ENCODE results near the gene LDLRAD3.
"Not testable (repeated sequence)": the region's sequence is repeated elsewhere in the genome, so short reads cannot be mapped to it uniquely, and the experiment has no call there.

LDLRAD3 gene

DNA sequence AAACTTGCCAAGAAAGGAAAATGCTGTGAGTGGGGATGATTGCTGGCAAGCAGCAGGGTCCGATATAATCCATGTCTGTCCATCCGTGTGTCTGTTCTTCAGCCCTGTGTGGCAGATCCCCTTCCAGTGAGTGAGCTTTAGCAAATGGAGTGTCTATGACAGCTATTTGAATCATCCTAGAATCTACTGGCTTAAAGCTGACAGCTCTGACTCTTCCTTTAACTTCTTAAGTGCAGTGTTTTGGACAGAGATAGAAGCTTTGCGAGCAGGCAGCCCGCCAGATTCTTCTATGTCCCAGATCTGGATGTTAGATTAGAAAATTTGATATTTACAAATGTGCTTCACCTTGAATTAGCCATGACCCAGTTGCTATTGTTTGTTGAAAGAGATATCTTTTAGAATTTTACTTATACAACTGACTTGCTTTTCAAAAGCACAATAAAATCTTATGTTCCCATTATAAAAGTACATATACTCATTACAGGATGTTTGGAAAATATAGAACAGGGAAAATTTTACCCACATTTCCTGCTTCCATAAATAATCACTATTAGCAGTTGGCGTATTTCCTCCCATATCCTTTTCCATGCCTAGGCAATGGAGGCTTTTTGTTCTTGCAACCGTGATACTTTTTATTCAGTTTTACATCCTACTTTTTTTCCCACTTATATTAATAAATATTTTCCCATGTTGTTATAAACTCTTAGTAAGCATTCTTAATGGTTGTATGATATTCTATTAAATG, 220.8 kb downstream of the LDLRAD3 start:
- peak; percentile 40 for DNase-seq (ENCODE audit: low read depth)

DNA sequence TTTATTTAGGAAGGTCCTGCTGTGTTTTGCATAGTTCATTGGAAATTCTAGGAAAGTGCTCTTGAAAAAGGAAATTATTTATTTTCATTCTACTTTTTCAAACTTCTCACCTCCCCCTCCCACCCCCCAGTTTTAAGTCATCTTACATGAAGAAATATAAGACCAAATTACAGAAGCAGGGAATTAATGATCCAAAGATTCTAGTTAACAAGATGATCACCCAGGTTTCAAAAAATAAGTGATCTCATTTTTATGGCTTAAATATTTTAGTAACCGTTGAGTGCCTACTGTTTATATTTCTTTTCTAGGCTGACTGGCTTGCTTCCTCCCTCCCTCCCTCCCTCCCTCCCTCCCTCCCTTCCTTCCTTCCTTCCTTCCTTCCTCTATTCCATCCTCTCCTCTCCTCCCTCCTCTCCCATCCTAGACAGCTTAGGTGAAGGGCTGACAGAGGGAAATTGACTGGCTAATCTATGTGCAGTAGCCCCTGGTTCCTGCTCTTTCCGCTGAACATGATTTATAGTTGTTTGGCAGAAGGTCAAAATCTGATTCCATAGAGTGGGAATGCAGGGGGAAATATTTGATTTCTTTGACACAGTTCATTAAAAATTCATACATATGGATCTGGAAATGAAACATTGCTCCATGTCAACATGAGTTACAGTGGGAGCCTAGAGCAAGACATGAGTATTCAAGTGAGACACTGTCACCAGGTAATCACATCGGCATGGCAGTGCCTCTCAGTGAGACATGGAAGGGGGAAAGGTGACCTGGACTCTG, 221.9 kb downstream of the LDLRAD3 start:
- no peak for DNase-seq (ENCODE audit: low read depth)

DNA sequence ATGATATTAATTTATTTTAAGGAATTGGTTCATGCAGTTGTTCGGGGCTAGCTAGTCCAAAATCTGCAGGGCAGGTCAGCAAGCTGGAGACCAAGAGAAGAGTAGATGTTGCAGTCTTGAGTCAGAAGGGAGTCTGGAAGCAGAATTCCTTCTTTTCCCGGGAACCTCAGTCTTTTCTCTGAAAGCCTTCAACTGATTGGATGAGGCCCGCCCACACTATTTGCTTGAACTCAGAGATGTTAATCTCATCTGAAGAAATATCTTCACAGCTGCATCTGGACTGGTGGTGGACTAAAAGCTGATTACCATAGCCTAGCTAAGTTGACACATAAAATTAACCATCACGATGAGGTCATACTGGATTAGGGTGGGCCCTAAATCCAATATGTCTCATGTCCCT, 223.2 kb downstream of the LDLRAD3 start:
- no peak for DNase-seq (ENCODE audit: low read depth)

DNA sequence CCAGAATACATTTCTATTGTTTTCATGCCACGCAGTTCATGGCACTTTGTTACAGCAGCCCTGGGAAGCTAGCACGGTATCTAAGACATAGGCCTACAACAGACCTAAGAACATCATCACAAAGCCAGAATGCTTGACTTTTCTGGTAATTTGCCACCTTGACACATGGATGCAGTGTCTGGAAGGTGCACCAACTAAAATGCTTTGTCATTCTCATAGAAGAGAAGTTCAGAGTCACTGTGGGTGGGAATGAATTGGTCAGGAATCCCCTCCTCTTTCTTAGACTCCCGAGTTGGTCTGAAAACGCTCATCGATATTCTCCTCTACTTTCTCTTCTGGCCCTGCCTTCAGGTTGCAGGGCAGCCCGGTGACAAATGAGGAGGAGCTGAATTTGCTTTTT, 223.9 kb downstream of the LDLRAD3 start:
- no peak for DNase-seq (ENCODE audit: low read depth)

DNA sequence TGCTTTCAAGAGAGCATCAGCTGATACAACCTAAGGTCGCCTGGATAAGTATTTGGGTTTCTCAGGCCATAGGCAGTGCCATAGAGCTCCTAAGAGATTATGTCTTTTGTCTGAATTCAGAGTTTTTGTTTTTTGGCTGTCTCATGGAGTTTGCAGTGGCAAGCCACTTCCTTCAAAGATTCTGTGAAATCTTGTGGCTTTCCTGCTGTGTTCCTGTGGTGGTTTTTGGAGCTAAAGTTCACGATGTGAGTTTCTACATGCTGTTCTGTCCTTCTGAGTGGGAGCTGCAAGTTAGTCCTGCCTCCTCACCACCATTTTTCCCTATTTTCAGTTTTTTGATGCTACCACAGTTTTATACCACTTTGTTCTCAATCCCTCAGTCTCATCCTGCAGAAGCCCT, 234.0 kb downstream of the LDLRAD3 start:
- no peak for DNase-seq (ENCODE audit: low read depth)

DNA sequence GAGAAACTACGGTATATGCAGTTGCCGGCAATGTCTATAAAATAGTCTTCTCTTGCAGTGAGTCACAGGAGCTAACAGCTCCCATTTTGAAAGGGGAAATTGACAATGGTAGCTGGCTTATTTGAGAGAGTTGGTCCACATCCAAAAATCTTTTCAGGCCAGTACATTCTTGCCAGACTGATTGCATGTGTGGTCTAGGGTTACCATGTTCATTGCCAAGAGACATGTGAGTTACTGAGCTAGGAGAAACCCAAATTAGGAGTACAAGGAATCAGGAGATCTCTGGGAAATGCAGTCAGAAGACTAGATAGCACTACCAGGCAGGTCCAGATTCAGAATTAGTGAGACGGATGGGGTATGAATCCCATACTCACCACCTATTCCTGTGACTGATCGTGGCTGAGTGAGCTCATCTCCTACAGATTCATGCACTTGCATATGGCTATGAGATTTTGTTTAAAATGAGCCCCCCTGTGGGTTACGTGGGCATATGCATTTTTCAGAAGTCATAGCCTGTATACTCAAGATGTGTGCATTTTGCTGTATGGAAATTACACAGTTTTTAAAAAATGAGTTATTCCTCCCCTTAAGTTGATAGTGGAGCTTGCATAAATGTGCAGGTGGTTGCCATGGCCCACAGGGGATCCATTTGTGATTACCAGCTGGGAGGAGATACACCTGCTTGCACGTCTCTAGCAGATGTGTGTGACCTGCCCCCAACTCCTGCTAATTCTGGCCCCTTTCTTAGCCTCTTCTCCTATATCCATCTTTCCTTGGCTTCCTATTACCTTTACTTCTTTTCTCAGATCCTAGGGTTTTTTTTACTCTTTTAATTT, 242.7 kb downstream of the LDLRAD3 start:
- peak; percentile 43 for DNase-seq (ENCODE audit: low read depth)

DNA sequence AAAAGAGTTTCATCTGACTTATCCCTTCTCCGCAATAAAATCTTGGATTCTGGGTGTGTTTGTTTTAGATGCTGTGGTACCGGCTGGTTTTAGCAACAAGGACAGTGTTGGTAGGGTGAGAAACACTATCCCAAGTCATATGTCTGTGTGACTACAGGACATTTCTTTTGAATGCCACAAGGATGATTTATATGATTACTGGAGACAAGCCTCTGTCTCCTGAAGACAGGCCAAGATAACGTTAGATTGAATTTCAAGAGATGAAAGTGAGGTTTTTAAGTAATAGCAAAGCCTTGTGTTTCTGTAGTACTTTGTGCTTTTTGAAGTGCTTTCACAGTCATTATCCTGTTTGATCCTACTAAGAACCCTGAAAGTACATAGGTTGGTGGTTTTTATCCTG, 243.8 kb downstream of the LDLRAD3 start:
- no peak for DNase-seq (ENCODE audit: low read depth)

DNA sequence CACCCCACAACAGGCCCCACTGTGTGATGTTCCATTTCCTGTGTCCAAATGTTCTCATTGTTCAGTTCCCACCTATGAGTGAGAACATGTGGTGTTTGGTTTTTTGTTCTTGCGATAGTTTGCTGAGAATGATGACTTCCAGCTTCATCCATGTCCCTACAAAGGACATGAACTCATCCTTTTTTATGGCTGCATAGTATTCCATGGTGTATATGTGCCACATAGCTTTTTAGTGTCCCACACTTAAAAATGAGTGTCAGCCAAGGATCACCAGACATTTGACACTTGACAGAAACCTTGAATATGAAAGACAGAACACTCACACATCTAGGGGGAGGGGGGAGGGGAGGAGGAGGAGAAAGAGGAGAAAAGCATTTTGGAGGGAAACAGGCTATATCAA, 245.9 kb downstream of the LDLRAD3 start:
- DNase-seq (ENCODE audit: low read depth) = not testable (repeated sequence)

DNA sequence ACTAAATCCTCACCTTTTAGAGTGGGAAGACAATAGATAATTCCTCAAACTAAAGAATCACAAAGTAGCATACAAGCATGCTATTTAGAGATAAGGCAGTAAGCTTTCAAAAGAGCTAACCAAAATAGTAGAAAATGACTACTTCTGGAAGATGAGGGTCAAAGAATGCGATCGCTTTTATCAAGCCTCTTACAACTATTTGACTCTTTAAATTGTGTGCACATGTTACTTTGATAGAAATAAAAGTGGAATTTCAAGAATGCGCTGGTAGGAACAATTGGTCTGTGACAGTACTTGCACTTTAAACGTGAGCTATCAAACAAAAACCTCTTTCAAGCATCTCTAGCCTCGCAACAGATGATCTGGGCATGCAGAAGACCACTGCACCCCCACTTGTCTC, 248.1 kb downstream of the LDLRAD3 start:
- no peak for DNase-seq (ENCODE audit: low read depth)

DNA sequence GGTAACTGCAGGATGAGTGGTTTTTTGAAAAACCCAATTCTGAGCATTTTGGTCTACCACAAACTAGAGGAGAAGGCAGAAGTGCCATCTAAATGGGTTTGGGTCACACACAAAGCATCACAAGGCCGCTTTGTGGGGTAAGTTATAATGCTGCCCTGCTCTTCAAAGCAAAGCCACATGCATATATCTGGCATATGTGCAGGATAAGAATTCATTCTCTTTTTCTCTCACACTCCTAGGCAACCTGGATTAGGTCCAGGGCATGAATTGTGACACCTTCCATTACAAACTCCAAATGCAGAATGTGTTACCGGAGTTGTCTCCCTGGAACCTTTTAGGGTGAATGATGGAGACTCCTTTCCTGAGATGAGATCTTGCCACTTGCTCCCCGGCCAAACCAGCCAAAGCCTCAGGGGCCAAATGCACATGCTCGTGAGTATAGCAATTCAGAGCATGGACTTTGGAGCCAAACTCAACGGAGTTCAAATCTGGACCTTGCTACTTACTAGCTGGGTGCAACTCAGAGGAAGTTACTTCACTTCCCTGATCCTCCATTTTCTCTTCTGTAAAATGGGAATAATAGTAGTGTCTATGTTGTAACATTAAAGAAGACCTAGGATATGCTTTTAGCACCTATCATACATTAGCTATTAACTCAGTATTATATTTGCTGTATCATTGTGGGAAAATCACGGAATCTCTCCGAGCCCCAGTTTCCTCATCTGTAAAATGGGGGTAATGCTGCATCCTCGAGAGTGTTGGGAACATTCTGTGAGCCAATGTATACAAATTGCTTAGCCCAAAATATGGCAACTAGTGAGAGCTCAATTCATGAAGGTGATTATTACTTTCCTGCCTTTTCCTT, 248.8 kb downstream of the LDLRAD3 start:
- DNase-seq (ENCODE audit: low read depth) = no peak

DNA sequence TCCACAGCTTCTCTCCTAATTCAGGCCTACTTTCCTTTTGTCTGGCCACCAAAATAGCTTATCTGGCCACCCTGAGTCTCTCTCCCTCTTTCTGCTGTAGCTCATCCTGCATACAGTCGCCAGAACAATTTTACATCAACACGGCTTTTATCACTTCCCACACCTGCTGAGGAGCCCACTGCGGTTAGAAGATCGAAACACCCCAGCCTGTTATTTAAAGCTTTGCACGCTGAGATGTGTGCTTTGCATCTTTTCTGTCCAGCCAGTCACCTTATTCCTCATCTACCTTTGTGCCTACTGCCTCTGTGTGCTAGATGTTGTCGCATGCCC, 249.4 kb downstream of the LDLRAD3 start:
- DNase-seq (ENCODE audit: low read depth) = no peak

DNA sequence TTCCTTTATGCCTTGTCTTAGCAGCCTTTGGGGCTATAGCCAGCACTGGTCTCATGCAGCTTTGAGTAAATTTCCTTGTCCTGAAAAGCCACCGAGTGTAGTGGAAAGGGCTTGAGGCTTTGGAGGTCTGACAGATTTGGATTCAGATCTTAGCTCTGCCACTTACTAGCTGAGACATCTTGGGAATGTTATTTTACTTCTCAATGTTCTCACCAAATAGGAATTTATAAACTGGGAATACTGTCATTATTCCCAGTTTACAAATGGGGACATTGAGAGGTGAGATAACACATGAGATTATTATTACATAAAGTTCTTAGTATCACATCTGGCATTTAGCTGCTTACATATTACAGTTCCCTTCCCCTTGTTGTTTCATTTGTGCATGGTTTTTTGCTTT, 249.9 kb downstream of the LDLRAD3 start:
- no peak for DNase-seq (ENCODE audit: low read depth)

DNA sequence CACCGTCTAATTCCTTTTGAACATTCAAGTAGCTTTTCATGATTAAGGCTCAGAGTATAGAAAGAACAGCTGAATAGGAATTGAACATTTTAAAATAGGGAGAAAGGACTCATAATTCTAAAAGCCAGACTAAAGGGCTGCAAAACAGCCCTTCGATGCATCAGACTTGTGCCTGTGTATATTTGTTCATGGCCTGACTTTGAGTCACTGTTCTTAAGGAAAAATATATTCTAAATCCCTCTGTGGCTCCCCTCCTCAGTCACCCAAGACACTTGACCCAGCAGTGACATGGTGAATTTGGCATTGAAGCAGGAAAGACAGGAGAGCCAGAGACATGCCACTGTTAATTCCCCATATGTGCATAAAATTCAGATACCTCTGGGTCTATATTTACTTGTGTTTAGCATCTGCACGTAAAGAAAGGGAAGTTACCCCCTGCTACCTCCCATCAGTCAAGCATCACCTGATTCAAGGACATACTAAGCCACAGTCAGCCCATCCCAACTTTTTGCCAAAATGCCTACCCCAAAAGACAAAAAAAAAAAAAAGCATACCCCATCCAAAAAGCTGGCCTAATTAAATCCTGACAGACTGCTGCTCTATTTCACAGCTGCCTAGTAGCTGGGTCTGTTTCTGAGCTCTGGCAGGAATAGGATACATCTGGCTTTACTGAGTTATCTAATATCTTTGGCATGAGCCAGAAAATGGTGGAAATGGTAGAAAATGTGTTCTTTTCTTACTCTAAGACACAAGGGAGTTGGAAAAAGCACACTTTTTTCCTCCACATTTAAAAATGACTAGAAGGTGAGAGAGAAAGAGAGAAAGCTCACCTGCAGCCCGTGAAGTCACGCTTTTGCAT, 251.9 kb downstream of the LDLRAD3 start:
- DNase-seq (ENCODE audit: low read depth) = peak; percentile 28

DNA sequence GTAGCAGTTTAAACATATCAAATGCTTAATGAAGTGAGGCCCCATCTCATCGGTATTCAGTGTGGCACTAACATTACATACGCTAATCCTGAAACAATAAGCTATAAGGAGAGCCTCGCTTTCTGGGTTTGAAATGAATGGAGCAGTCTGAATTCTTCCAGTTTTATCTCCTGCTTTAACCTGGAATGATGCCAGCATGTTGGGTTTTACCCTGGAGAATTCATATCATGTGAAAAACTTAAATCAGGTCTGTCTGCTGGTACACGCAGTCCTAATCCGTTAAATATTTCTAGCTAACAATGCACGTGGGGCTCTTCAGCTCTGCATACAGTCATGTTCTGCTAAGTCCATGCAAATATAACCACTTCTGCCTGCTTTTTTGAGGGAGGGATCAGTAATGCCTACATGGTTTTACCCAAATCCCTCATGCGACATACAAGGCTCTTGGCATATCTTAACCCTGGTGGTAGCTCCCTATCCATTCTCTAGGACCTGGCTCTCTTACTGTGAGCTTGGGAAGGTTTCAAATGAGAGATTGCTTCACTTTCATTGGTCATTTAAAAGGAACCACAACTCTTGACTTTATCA, 252.6 kb downstream of the LDLRAD3 start:
- DNase-seq (ENCODE audit: low read depth) = peak; percentile 76

DNA sequence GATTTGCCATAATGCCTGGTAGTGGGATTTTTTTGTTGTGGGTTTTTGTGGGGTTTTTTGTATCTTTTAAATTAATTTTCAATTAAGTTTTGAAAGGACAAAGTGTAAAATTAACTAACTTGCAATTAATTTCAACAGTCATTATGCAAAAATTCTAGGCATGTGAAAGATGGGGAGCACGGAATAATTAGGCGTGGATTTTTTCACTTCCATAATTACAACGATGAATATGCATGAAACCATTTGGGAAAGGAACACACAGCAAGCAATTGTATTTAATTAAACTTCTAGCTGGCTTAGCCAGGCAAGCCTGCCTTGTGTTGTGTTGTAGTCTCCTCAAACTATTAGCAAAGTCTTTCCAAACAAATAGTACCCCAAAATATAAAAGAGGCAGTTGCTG, 257.5 kb downstream of the LDLRAD3 start:
- no peak for DNase-seq (ENCODE audit: low read depth)

DNA sequence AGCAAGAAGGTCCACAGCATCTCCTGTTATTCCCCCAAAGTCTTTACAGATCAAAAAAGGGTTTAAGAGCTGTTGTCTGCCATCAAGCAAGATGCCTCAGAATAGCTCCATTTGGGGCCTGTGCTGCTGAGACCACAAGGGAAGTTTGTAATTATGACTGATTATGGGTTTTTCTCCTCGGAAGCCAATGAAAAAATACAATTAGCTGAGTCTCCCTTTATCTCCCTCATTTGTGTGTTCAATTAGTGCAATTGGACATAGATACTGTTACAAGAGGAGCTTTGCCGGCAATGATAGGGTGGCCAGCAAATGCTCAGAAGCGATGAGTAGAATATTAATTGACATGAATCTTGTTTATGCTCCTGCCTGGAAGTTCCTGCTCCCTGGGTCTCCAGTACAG, 261.7 kb downstream of the LDLRAD3 start:
- no peak for DNase-seq (ENCODE audit: low read depth)

DNA sequence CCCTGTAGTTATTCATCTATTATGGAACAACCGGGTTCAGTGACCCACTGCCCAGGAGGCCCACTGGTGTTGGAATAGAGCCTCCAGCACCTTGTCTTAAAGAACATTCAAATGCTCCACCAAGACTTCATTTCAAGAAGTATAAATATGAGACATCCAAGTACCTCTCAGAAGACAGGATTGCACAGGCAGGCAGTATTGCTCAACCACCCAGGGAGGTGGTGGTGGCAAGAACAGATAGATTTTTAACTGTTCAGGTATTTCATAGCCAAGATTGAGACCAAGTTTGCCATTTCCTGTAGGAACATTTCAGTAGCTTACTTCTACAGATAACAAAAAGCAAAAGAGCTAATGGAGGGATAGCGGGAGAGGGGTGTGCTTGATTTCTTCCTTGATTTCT, 266.7 kb downstream of the LDLRAD3 start:
- peak; percentile 64 for DNase-seq (ENCODE audit: low read depth)

DNA sequence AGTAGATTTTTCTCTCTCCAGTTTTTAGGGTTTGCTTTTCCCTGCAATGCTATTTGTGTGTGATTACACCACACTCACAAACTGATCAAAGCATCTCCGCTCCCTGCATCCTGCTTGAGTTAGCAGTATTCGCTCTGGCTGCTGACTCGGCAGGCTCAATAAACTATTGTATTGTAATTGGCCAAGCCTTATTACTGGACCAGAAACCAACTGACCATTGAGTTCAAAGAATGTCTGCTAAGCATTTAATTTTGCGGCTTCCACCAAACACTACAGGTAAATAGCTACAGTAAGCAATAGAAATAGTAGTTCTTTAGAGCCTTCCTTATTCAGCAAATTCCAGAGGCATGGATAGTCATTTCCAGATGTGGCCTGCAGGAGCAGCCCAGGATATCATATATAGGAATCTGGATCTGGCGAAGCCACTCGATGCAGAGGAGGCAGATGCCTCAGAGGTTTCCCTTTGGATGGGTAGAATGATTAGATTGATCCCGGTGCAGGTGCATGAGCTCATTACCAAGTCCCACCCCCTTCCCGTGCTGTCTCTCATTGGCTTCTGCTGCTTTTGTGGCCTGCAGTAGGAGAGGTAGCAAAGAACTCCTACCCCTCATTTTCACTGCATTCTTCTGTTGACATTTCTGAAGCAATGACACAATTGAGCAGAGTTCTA, 268.0 kb downstream of the LDLRAD3 start:
- DNase-seq (ENCODE audit: low read depth) = no peak

DNA sequence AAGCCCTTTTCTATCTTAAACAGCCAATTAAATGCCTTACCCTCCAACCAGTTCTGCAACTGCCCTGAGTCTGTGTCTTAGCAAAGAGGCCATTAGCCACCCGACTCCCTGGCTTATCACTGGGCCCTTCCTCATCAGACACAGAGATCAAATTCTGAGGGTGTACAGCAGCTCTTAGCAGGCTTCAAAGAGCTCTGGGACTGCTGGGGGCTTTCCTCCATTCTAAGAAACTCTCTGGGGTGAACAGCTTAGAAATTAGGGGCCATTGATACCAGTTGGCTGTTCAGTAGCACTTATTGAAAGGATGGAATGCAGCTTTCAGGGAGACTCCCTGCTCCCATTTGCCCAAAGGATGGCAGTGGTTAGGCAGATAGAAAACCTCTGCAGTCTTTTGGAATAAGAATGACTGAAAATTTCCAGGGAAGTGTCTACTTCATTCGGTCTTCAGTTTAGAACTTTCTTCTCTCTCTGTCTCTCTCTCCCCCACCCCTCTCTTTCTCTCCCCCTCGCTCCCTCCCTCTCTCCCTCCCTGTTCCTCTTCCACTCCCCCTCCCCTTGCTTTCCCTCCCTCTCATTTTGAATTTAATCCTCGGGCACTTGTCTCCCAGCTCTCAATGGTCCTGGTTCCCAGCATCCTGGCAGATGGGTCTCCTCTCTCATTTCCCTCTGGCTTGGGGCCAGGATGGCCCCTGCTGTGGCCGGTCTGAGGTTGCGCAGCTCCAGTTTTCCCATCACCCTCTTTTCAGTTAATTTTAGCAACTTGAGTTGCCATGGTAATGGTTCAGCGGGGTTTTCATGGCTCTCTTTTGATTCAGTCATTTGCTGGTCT, 268.9 kb downstream of the LDLRAD3 start:
- DNase-seq (ENCODE audit: low read depth) = no peak
